ENCODE results near the gene TBC1D22A.

TBC1D22A gene

DNA sequence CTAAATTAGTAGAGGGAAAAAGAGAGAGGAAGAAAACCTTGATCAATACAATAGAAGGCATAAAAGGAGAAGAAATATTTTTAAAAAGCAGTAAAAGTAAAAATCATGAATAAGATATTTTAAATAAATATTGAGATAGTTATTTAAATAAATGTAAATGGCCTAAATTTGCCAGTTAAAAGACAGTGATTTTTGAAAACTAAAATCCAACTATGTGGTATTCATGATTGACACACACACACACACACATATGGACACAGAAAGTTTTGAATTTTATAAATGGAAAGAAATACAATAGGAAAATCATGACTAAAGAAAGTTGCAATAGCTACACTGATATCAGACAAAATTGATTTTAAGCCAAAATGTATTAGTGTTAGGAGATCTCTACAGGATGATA is 313.1 kb downstream of the TBC1D22A start:
- DNase-seq (ENCODE audit: low read depth in 2 of 2), result no peak

GRCh38 chr22:47076758-47077157 is 314.3 kb downstream of the TBC1D22A start:
- DNase-seq (ENCODE audit: low read depth in 2 of 2), result no peak

DNA sequence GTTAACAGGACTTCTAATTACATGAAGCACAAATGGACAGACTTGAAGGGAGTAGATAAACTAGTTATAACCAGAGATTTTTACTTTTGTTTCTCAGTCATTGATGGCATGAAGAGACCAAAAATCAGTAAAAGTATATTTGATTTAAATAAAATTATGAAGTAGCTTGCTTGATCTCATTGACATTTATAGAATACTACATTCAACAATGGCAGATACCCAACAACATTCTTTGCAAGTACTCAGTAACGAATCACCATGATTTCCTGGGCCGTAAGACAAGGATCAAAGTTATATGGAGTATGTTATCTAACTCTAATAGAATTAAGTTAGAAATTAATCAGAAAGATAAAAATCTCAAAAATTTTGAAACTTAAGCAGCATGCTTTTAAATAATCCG is 317.6 kb downstream of the TBC1D22A start:
- DNase-seq (ENCODE audit: low read depth in 2 of 2), result no peak

GRCh38 chr22:47082505-47082904 is 320.1 kb downstream of the TBC1D22A start:
- DNase-seq (ENCODE audit: low read depth in 2 of 2), result no peak

GRCh38 chr22:47083379-47083986 is 321.0 kb downstream of the TBC1D22A start:
- no peak for DNase-seq (ENCODE audit: low read depth in 2 of 2)

GRCh38 chr22:47084226-47084625 is 321.8 kb downstream of the TBC1D22A start:
- DNase-seq (ENCODE audit: low read depth in 2 of 2), result no peak

DNA sequence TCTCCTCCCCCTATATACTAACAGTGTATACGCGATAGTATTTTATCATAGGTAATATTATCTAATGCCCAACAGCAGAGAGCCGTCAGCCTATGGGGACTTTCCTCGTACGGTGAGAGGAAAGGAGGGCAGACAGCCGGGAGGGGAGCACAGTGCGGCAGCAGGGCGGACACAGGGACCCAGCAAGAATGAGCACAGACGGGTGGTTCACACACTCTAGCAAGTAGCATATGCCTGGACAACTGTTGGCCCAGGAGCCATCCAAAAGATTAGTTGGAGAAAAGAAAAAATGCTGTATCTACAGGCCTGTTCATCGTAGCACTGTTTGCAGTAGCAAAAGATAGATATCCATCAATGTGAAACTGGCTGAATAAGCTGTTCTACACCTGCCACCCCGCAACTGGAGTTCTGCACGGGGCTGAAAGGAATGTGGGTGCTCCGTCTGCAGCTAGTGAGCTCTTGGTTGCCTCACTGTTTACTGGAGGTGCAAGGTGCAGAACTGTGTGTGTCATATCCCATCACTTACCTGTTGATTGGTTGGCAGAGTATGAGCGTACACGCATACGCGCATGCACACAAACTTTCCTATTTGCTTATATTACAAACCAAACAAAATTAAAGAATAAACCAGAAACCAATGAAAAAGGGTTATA is 324.3 kb downstream of the TBC1D22A start:
- DNase-seq (ENCODE audit: low read depth in 2 of 2), result no peak

GRCh38 chr22:47088480-47089158 is 326.2 kb downstream of the TBC1D22A start:
- DNase-seq (ENCODE audit: low read depth in 2 of 2), result no peak

DNA sequence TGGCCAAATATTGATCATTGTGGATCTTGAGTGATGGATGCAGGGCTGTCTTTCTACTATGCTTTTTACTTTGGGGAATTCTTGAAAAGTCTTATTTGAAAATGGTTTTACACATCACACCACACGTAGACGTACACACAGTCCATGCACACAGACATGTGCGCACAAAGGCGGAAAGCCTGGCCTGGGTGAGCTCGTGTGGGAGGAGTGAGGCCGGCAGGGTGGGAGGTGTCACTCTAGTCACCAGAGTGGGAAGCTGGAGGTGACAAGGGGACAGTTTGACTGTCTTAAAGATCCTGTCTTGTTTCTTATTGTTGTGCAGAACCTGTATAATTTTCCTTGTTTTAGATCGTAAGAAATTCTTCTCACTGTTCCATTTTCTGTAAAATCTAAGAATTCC is 326.9 kb downstream of the TBC1D22A start:
- DNase-seq (ENCODE audit: low read depth in 2 of 2), result no peak

DNA sequence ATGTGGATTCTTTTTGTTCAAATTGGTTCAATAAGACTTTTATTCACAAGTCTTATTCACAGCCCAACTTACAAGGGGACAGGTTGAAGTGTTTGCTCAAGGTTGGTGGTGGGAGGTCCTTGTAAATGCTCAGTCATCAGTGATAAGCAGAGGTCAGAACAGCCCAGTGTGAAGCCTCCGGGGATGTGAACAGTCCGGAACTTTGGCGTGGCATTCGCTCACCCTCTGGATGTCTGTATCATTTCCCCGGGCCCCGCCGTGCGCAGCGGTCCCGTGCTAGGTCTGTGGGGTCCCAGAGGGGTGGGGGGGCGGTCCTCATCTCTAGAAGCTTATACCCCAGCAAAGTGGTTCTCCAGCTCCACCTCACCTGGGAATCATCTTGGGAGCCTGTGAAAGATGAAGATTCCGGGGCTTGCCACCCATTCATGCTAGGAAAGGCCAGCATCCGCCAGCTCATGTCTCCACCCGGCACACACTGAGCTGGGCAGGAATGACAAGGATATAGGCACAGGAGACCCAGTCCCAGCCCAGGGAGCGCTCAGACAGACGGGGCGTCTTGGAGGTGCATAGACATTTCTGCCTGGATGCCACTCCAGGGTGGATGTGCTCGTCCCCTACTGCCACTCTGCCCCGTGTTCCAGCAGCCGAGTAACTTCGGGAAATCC is 327.5 kb downstream of the TBC1D22A start:
- DNase-seq (ENCODE audit: low read depth in 2 of 2), result no peak

DNA sequence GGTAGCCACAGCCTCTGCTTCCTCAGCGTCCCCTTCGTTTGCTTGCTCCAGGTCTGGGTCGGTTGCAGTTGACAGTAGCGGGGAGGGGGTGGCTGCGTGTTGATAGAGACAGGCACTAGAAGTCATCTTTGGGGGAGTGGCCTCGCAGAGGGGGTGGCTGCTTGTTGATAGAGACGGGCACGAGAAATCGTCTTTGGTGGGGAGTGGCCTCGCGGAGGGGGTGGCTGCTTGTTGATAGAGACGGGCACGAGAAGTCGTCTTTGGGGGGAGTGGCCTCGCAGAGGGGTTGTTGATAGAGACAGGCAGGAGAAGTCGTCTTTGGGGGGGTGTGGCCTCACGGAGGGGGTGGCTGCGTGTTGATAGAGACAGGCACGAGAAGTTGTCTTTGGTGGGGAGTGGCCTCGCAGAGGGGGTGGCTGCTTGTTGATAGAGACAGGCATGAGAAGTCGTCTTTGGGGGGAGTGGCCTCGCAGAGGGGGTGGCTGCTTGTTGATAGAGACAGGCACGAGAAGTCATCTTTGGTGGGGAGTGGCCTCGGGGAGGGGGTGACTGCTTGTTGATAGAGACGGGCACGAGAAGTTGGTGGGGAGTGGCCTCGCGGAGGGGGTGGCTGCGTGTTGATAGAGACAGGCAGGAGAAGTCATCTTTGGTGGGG is 328.3 kb downstream of the TBC1D22A start:
- DNase-seq (ENCODE audit: low read depth in 2 of 2), result no peak

DNA sequence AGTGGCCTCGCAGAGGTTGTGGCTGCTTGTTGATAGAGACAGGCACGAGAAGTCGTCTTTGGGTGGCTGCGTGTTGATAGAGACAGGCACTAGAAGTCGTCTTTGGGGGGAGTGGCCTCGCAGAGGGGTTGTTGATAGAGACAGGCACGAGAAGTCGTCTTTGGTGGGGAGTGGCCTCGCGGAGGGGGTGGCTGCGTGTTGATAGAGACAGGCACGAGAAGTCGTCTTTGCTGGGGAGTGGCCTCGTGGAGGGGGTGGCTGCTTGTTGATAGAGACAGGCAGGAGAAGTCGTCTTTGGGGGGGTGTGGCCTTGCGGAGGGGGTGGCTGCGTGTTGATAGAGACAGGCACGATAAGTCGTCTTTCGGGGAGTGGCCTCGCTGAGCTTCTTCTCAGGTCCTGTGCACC is 328.8 kb downstream of the TBC1D22A start:
- DNase-seq (ENCODE audit: low read depth in 2 of 2), result no peak

DNA sequence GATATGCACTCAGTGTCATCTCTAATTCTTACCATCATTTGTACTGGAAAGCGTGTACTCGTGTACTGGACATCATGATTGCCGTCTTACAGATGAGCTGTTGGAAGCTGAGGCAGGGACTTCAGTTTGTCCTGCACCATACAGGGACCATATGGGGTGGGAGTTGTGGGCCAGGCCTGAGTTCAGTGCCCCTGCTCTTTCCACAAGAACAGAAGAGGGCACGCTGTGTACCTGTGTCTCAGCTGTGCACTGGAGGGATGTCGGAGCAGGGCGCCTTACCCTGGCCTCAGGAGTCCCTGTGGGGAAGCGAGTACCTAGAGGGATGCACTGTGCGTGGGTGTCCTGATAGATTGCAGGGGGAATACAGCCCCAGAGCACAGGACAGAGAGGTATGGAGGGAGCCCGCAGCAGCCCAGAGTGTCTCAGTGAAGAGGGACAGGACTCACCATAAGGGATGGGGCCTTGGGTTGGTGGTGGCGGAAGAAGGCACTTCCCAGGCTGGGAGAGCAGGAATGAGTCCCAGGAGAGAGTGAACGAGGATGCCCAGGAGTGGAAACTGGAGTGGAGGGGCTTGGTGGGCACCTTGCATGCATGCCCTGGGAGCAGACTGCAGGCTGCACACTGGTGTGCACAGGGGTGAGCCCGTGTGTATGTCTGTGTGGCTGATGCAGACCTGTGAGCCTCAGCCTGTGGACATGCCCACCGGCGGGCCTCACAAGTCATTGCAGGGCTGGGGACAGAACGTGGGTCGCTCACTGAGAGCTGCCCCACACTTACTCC is 329.7 kb downstream of the TBC1D22A start:
- no peak for DNase-seq (ENCODE audit: low read depth in 2 of 2)

DNA sequence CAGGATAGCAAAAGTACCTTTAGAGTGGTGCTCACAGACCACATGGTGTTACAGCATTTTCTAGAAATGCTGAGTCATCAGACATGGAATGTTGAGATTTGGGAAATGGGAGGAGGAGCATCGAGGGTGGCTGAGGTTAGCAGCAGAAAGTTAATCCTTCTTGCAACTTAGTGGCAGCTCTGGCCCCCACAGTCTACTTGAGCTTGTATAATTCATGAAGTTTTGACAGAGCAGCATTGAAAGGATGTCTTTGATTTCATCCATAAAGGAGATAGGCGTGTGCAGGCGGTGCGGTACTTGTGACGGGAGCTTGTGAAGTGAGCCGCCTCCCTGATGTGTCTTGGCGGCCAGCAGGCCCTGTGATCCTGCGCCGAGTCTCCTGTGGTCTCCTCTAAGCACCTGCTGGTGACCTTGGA is 330.5 kb downstream of the TBC1D22A start:
- no peak for DNase-seq (ENCODE audit: low read depth in 2 of 2)

DNA sequence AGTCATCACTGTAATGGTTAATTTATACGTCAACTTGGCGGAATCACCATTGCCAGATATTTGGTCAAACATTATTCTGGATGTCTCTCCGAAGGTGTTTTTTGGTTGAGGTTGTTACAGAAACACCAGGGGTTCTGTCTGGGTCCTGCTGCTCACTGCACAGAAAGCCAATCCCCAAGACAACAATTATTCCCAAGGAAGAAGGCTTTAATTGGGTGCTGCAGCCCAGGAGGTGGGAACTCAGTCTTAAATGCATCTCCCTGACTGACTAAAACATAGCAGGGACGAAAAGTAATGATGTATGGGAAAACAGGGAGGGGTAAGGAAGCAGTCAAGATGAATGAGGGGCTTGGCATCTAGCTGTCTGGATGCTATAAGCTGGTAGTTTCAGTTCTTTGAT is 331.3 kb downstream of the TBC1D22A start:
- DNase-seq (ENCODE audit: low read depth in 2 of 2), result no peak

DNA sequence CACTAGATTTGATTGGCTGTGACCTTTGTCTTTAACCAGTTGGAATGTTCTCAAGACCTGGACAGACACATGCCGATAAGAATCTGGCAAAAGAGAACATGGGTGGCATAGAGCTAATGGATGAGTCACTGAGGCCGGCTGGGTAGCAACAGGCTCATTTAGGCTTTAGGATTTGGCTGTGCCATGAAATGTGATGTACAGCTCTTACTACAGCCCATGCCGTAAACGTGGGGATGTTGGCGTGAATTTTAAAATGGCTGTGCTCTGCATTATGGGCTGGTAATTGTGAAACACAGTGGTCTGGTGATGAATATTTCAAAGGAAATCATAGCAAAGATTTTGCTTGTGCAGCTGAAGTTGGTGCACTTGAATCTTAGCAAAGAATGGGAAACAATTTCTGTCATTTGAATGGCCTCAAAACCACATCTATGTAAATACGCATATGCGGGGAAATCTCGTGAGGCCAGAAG is 332.4 kb downstream of the TBC1D22A start:
- no peak for DNase-seq (ENCODE audit: low read depth in 2 of 2)

DNA sequence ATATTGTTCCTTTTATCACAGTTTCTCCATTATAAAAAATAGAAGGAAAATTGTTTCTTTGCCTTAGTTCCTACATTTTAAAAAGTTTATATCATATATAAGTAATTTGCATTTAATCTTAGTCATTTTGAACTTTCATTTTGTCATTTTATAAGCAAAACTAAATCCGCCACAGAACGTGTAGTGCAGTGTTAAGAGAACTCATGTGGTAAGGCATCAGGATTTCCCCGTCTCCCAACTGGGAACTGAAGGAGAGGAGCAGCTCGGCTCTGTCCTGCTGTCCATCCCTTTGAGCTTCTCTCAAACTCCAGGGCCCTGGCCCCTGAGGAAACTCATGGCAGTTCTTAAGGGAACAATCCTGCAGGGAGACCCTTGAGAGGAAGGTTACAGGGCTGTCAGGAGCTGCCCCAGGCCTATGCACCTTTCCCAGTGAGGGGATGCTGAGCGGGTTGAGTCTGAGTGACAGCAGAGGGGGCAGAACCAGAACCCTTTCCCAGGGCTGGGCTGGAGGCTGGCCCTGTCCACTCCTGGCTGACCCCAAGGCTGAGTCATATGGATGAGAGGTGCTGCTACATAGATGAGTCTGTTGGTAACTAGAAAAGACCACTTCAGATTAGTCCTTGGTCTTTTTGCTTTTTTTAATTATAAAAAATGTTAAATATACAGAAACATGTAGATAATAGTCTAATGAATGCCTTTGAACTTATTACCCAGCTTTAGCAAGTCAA is 333.1 kb downstream of the TBC1D22A start:
- DNase-seq (ENCODE audit: low read depth in 2 of 2), result no peak

GRCh38 chr22:47098121-47098520 is 335.7 kb downstream of the TBC1D22A start:
- no peak for DNase-seq (ENCODE audit: low read depth in 2 of 2)

DNA sequence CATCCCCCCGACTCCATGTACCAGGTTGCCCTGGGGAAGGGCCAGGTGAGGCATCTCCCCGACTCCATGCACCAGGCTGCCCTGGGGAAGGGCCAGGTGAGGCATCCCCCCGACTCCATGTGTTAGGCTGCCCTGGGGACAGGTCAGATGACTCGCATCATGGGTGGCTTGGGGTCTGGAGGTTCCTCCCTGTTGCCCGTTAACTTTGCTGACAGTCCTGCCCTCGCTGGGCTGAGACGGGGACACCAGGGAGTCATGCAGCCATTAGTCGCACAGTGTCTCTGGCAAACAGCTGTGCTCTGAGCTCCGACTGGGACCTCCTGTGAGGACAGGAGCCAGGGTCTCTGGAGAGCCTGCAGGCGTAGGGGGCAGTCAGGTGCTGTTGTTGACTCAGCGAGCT is 336.1 kb downstream of the TBC1D22A start:
- no peak for DNase-seq (ENCODE audit: low read depth in 2 of 2)

- DNase-seq (ENCODE audit: low read depth in 2 of 2), result no peak
These were observed 337.6 kb downstream of the TBC1D22A start for GRCh38 chr22:47100019-47100418.

All from activated CD4-positive, alpha-beta T cell treated with anti-CD3 and anti-CD28 coated beads for 24 hours (primary cell).